CD4-positive, alpha-beta T cell (primary cell): ENCODE data around the gene KCNN1. TPM values are rescaled to one million over a fixed set of nuclear protein-coding genes. Genes with fewer than 3 reads are reported as not detected.
"Not testable (repeated sequence)": the region's sequence is repeated elsewhere in the genome, so short reads cannot be mapped to it uniquely, and the experiment has no call there.

Experiments
- ATAC-seq: fragments of 200-7000 bp; cut with Tn5 transposase; one replicate; pipeline ENCODE4 v1.10.0; 2022; ENCODE audit warnings: mild to moderate bottlenecking; ENCODE audit not compliant: poor library complexity
- CTCF ChIA-PET: fragments of 350-600 bp; sonication (Branson Sonifier 250); formaldehyde crosslinking; loops from one replicate; lab custom pipeline; 2021; ENCODE audit warnings: antibody characterized with exemption, inconsistent platforms; lab: Charles Lee
- POLR2A ChIA-PET: fragments of 350-600 bp; sonication (Branson Sonifier 250); formaldehyde crosslinking; loops from one replicate; lab custom pipeline; 2021; ENCODE audit warnings: antibody characterized with exemption, inconsistent platforms; lab: Charles Lee
- DNase-seq, 14 experiments: peaks; one replicate each; pipeline ENCODE4 v3.0.0-alpha.2; 2013 to 2020; ENCODE audit warnings: mixed read lengths in 2 of 14
- H3K27ac ChIP-seq, 2 donors: one replicate each; pipeline versions ENCODE4 v1.5.1 to v1.7.0; 2013; ENCODE audit warnings: low read length in 2 of 2, low read depth in 1 of 2, mild to moderate bottlenecking in 1 of 2
- H3K27me3 ChIP-seq, 2 experiments: 1 replicate in 1 of 2; 2 replicates in 1 of 2; pipeline versions ENCODE4 v1.6.1 to v1.7.0; 2013; ENCODE audit warnings: low read length in 2 of 2, control low read depth in 1 of 2, mild to moderate bottlenecking in 1 of 2, moderate library complexity in 1 of 2; ENCODE audit not compliant: insufficient read depth in 2 of 2, control insufficient read depth in 1 of 2
- H3K36me3 ChIP-seq: one replicate; pipeline ENCODE4 v1.6.1; 2013; ENCODE audit warnings: low read length, control low read depth; ENCODE audit not compliant: insufficient read depth
- H3K4me1 ChIP-seq: one replicate; pipeline ENCODE4 v1.6.1; 2013; ENCODE audit warnings: low read length, control low read depth; ENCODE audit not compliant: insufficient read depth
- H3K4me3 ChIP-seq: one replicate; pipeline ENCODE4 v1.5.1; 2013; ENCODE audit warnings: mild to moderate bottlenecking, low read length, moderate library complexity
- H3K9me3 ChIP-seq, 2 experiments: 1 replicate in 1 of 2; 2 replicates in 1 of 2; pipeline versions ENCODE4 v1.6.1 to v1.7.0; 2013; ENCODE audit warnings: low read length in 2 of 2, mild to moderate bottlenecking in 2 of 2, control low read depth in 1 of 2, moderate library complexity in 1 of 2; ENCODE audit not compliant: control insufficient read depth in 1 of 2, insufficient read depth in 1 of 2
- H3K27ac Mint-ChIP-seq: one replicate; pipeline ENCODE4 v1.8.0; 2020; ENCODE audit warnings: mixed read lengths
- H3K27me3 Mint-ChIP-seq: one replicate; pipeline ENCODE4 v1.8.0; 2021; ENCODE audit warnings: mixed read lengths
- H3K36me3 Mint-ChIP-seq: one replicate; pipeline ENCODE4 v1.8.0; 2021; ENCODE audit warnings: low read depth, mixed read lengths
- H3K4me1 Mint-ChIP-seq: one replicate; pipeline ENCODE4 v1.8.0; 2021; ENCODE audit warnings: low read depth, mixed read lengths
- H3K4me3 Mint-ChIP-seq: one replicate; pipeline ENCODE4 v1.8.0; 2020; ENCODE audit warnings: mild to moderate bottlenecking, mixed read lengths
- H3K9me3 Mint-ChIP-seq: one replicate; pipeline ENCODE4 v1.8.0; 2020; ENCODE audit warnings: mixed read lengths
- CTCF ChIP-seq: fragments of 200-600 bp; IDR thresholded peaks from one replicate; pipeline ENCODE4 v1.8.0; 2022; ENCODE audit warnings: antibody characterized with exemption, mild to moderate bottlenecking
- intact Hi-C, 2 experiments: fragments of 100-400 bp; cut with DNase I in 1 of 2; cut with micrococcal nuclease in 1 of 2; formaldehyde crosslinking; loops; one replicate each; pipeline versions ENCODE4 v1.15.1 to v1.9.0; 2023 to 2025; cut with DNase I, micrococcal nuclease
- polyA plus RNA-seq, 2 donors: library from polyadenylated mRNA; unstranded; fragments of 120-200 nt; gene quantifications; one replicate each; pipeline ENCODE4 v1.2.1, GENCODE V29; 2013
- total RNA-seq, 174 experiments: library from RNA in 2 of 174; stranded (reverse) in 2 of 174; gene quantifications; one replicate each; pipeline ENCODE4 v1.2.3 and lab custom pipeline; 2021 to 2026

Gene KCNN1
- total RNA-seq, result not detected
- not detected for polyA plus RNA-seq (2013, experiment 1 of 2)
- polyA plus RNA-seq (2013, experiment 2 of 2), result 0.04 TPM
- total RNA-seq (lab: John Stamatoyannopoulos, UW), result 0 to 1.6 (median 0.11) reads per million in 172 experiments

GRCh38 chr19:17966550-17967256 lies at the start of gene KCNN1:
Gene KCNN1 (plus strand): TSS chr19:17967107. CDS start chr19:17973889, 6,782 bp downstream.
- Mint-ChIP-seq H3K36me3 (no peaks in the 10 kb centered on the region), H3K27me3 (peaks cover 56% of the 10 kb centered on the region), H3K9me3 (no peaks in the 10 kb centered on the region), H3K4me1 (peaks cover 9% of the 10 kb centered on the region), H3K27ac (no peak within 1 kb of the TSS), H3K4me3 (peak within 1 kb of the TSS; percentile 34)
- H3K27me3 ChIP-seq, result peaks cover 30% of the 10 kb centered on the region in 2 experiments
- H3K27ac ChIP-seq, result no peak within 1 kb of the TSS
- no peak for ATAC-seq
- TF ChIP-seq CTCF, result no peak
- intact Hi-C loops, result no loop called here
- ChIA-PET CTCF (no interaction called here), POLR2A (no interaction called here)
- no peak within 1 kb of the TSS for H3K4me3 ChIP-seq
- peak in 2 of 14 experiments; percentile 25 to 29 for DNase-seq
- H3K36me3 ChIP-seq, result no peaks in the 10 kb centered on the region
- H3K4me1 ChIP-seq, result peaks cover 13% of the 10 kb centered on the region
- H3K9me3 ChIP-seq, result peaks cover 0 to 10% of the 10 kb centered on the region in 2 experiments

GRCh38 chr19:17918151-17918550 lies 48.8 kb upstream of the KCNN1 start:
- ATAC-seq, H3K4me3 Mint-ChIP-seq, intact Hi-C loops, H3K36me3 Mint-ChIP-seq, H3K27me3 ChIP-seq, H3K4me1 ChIP-seq, POLR2A ChIA-PET, H3K27me3 Mint-ChIP-seq, H3K27ac ChIP-seq, H3K27ac Mint-ChIP-seq, DNase-seq, H3K36me3 ChIP-seq, CTCF ChIA-PET, H3K4me1 Mint-ChIP-seq, H3K4me3 ChIP-seq, H3K9me3 Mint-ChIP-seq: not testable (repeated sequence)
- H3K9me3 ChIP-seq, result peaks cover 8 to 13% of the 10 kb centered on the region in 2 experiments

GRCh38 chr19:17919122-17919521 lies 47.8 kb upstream of the KCNN1 start:
- DNase-seq, H3K4me3 ChIP-seq, intact Hi-C loops, POLR2A ChIA-PET, H3K27ac Mint-ChIP-seq, H3K27ac ChIP-seq, H3K9me3 ChIP-seq, H3K9me3 Mint-ChIP-seq, H3K4me1 Mint-ChIP-seq, H3K4me1 ChIP-seq, H3K27me3 Mint-ChIP-seq, H3K36me3 ChIP-seq, H3K36me3 Mint-ChIP-seq, ATAC-seq, H3K27me3 ChIP-seq, CTCF ChIA-PET, H3K4me3 Mint-ChIP-seq: not testable (repeated sequence)

GRCh38 chr19:17920527-17920926 lies 46.4 kb upstream of the KCNN1 start:
- H3K36me3 Mint-ChIP-seq, result no peaks in the 10 kb centered on the region
- DNase-seq (no peak), ATAC-seq (no peak)
- no peak overlapping the region for H3K27ac Mint-ChIP-seq
- Histone ChIP-seq H3K27me3 (peaks cover 2 to 8% of the 10 kb centered on the region in 2 experiments), H3K4me1 (no peaks in the 10 kb centered on the region), H3K4me3 (no peak overlapping the region), H3K27ac (no peak overlapping the region), H3K9me3 (no peaks in the 10 kb centered on the region), H3K36me3 (no peaks in the 10 kb centered on the region)
- H3K4me1 Mint-ChIP-seq, result no peaks in the 10 kb centered on the region
- ChIA-PET POLR2A (no interaction called here), CTCF (interaction anchor here (1.2 to 1.6 kb wide), 2 partner anchors 12 to 468 kb away, joined by 3 read pairs; partner anchors contain the start of gene CCDC124)
- TF ChIP-seq CTCF, result no peak
- intact Hi-C loops, result no loop called here
- H3K27me3 Mint-ChIP-seq, result peaks cover 5% of the 10 kb centered on the region
- no peak overlapping the region for H3K4me3 Mint-ChIP-seq
- no peaks in the 10 kb centered on the region for H3K9me3 Mint-ChIP-seq
